Fibroblast of the aortic adventitia (primary cell): Measurements from ENCODE around the gene NXPH2. TPM values are rescaled to one million over a fixed set of nuclear protein-coding genes. Genes with fewer than 3 reads are reported as not detected.
"Not testable (repeated sequence)": the region's sequence is repeated elsewhere in the genome, so short reads cannot be mapped to it uniquely, and the experiment has no call there.

Source experiments
- DNase-seq: peaks from one replicate; pipeline ENCODE4 v3.0.0-alpha.2; 2010; ENCODE audit warnings: low read depth
- H3K4me3 ChIP-seq: 2 replicates; pipeline ENCODE4 v1.5.1; 2011; ENCODE audit warnings: low read depth, mild to moderate bottlenecking, control low read depth, low read length, moderate library complexity
- CTCF ChIP-seq: IDR thresholded peaks from 2 replicates; pipeline ENCODE4 v1.5.1; 2011; ENCODE audit warnings: mild to moderate bottlenecking, low read length, control low read depth, inconsistent platforms; ENCODE audit not compliant: insufficient read depth
- total RNA-seq: library from RNA; depleted of rRNA; stranded (reverse); fragments of >200 nt; gene quantifications from 2 replicates; pipeline ENCODE4 v1.2.3, GENCODE V29; 2012; ENCODE audit warnings: low replicate concordance

Gene NXPH2
- total RNA-seq, 1 donor, result not detected

GRCh38 chr2:138654146-138654545 lies 126.0 kb downstream of the NXPH2 start:
- H3K4me3 ChIP-seq, result no peak overlapping the region
- DNase-seq, result no peak
- no peak for TF ChIP-seq CTCF

- no peak overlapping the region for H3K4me3 ChIP-seq
- no peak for TF ChIP-seq CTCF
- DNase-seq, result peak; percentile 34
These were observed 127.8 kb downstream of the NXPH2 start for GRCh38 chr2:138652378-138652777.

GRCh38 chr2:138649571-138649970 lies 130.6 kb downstream of the NXPH2 start:
- no peak for TF ChIP-seq CTCF
- no peak for DNase-seq
- H3K4me3 ChIP-seq, result no peak overlapping the region

GRCh38 chr2:138648606-138649005 lies 131.6 kb downstream of the NXPH2 start:
- H3K4me3 ChIP-seq, result no peak overlapping the region
- no peak for DNase-seq
- TF ChIP-seq CTCF, result no peak

- not testable (repeated sequence) for DNase-seq
These were observed 135.4 kb downstream of the NXPH2 start for GRCh38 chr2:138644776-138645175.

GRCh38 chr2:138640921-138641676 lies 139.1 kb downstream of the NXPH2 start:
- no peak for DNase-seq
- TF ChIP-seq CTCF, result no peak
- no peak overlapping the region for H3K4me3 ChIP-seq

More at GRCh38 chr2:138644776-138645175, 135.4 kb downstream of the NXPH2 start:
- not testable (repeated sequence) for H3K4me3 ChIP-seq

GRCh38 chr2:138637686-138638085 lies 142.5 kb downstream of the NXPH2 start:
- no peak for TF ChIP-seq CTCF
- no peak overlapping the region for H3K4me3 ChIP-seq
- DNase-seq, result no peak
